Gastrocnemius medialis (tissue), 4 donors: ENCODE data around the gene THSD7B. TPM values are rescaled to one million over a fixed set of nuclear protein-coding genes. Genes with fewer than 3 reads are reported as not detected.

ENCODE experiments used
- ATAC-seq, 2 donors: fragments of 150-250 bp; one replicate each; pipeline ENCODE4 v1.9.1; 2016
- DNase-seq, 2 donors: peaks; one replicate each; pipeline ENCODE4 v3.0.0-alpha.2; 2019
- H3K27ac ChIP-seq, 4 donors: fragments of 200-600 bp; sonication (generic); 1 replicate in 1 of 4; 2 replicates in 3 of 4; pipeline ENCODE4 v1.5.1; 2016 to 2018; ENCODE audit warnings: mild to moderate bottlenecking in 2 of 4, moderate library complexity in 1 of 4
- H3K27me3 ChIP-seq, 3 donors: fragments of 200-600 bp; sonication (generic) in 2 of 3; 1 replicate in 1 of 3; 2 replicates in 2 of 3; pipeline versions ENCODE4 v1.5.1 to v1.6.0; 2016 to 2019; ENCODE audit warnings: mild to moderate bottlenecking in 1 of 3, moderate library complexity in 1 of 3
- H3K36me3 ChIP-seq, 2 donors: fragments of 200-600 bp; sonication (generic) in 1 of 2; one replicate each; pipeline ENCODE4 v1.5.1; 2017 to 2018
- H3K4me1 ChIP-seq, 2 donors: fragments of 200-600 bp; sonication (generic) in 1 of 2; one replicate each; pipeline ENCODE4 v1.5.1; 2016 to 2017; ENCODE audit warnings: mild to moderate bottlenecking in 2 of 2
- H3K4me3 ChIP-seq, 4 donors: fragments of 200-600 bp; sonication (generic) in 3 of 4; 1 replicate in 1 of 4; 2 replicates in 3 of 4; pipeline ENCODE4 v1.5.1; 2016 to 2019; ENCODE audit warnings: mild to moderate bottlenecking in 2 of 4
- H3K9me3 ChIP-seq, 3 donors: fragments of 200-600 bp; sonication (generic) in 2 of 3; 1 replicate in 1 of 3; 2 replicates in 2 of 3; pipeline ENCODE4 v1.5.1; 2016 to 2019
- CTCF ChIP-seq, 5 experiments: fragments of 450-650 bp in 3 of 5; fragments of 200-600 bp in 2 of 5; sonication (generic) in 2 of 5; IDR thresholded peaks in 4 of 5; conservative IDR thresholded peaks in 1 of 5; 1 replicate in 4 of 5; 2 replicates in 1 of 5; pipeline ENCODE4 v1.5.1; 2016 to 2019; ENCODE audit warnings: antibody characterized with exemption in 5 of 5, mild to moderate bottlenecking in 3 of 5, moderate library complexity in 3 of 5
- POLR2A ChIP-seq, 2 donors: fragments of 450-650 bp; IDR thresholded peaks; one replicate each; pipeline ENCODE4 v1.6.1; 2017; ENCODE audit warnings: antibody characterized with exemption in 2 of 2, mild to moderate bottlenecking in 2 of 2, moderate library complexity in 2 of 2
- in situ Hi-C, 4 donors: fragments of 200-750 bp; cut with MboI; loops; one replicate each; pipeline versions ENCODE4 v1.15.0 to v1.8.0; 2017; ENCODE audit warnings: low sequenced_read_pairs in 4 of 4
- intact Hi-C: fragments of 100-400 bp; cut with DNase I; formaldehyde crosslinking; loops from one replicate; pipeline ENCODE4 v1.15.1; 2023; ENCODE audit warnings: low total_unique reads
- total RNA-seq, 4 donors: library from RNA; depleted of rRNA; stranded (reverse); fragments of >200 nt; gene quantifications; one replicate each; pipeline versions ENCODE4 v1.1.0 to v1.2.3, GENCODE V29; 2016

The THSD7B gene
- total RNA-seq, 4 donors from 2014 or later: not detected

GRCh38 chr2:137250401-137250800, 485.1 kb downstream of the THSD7B start:
- intact Hi-C loops: no loop called here
- TF ChIP-seq POLR2A (IDR thresholded peaks at IDR 0.05) (no peak), CTCF (IDR thresholded peaks at IDR 0.05 in 4 of 5, conservative IDR thresholded peaks at IDR 0.05 in 1 of 5) (no peak)
- Histone ChIP-seq H3K27ac (no peak overlapping the region), H3K36me3 (no peaks in the 10 kb centered on the region), H3K27me3 (no peaks in the 10 kb centered on the region), H3K9me3 (no peaks in the 10 kb centered on the region), H3K4me1 (no peaks in the 10 kb centered on the region), H3K4me3 (no peak overlapping the region)
- ATAC-seq (no peak), DNase-seq (no peak)
- in situ Hi-C loops: no loop called here

- no peaks in the 10 kb centered on the region for H3K36me3 ChIP-seq
- H3K9me3 ChIP-seq: no peaks in the 10 kb centered on the region
- no peak overlapping the region for H3K27ac ChIP-seq
- no peak overlapping the region for H3K4me3 ChIP-seq
- TF ChIP-seq CTCF (IDR thresholded peaks at IDR 0.05 in 4 of 5, conservative IDR thresholded peaks at IDR 0.05 in 1 of 5) (no peak), POLR2A (IDR thresholded peaks at IDR 0.05) (no peak)
- in situ Hi-C loops: no loop called here
- H3K4me1 ChIP-seq: no peaks in the 10 kb centered on the region
- no peaks in the 10 kb centered on the region for H3K27me3 ChIP-seq
- no peak for ATAC-seq
- intact Hi-C loops: no loop called here
- DNase-seq: no peak
Observed at GRCh38 chr2:137251045-137251444, 485.7 kb downstream of the THSD7B start.

- TF ChIP-seq CTCF (IDR thresholded peaks at IDR 0.05 in 4 of 5, conservative IDR thresholded peaks at IDR 0.05 in 1 of 5): no peak
- no peak for TF ChIP-seq POLR2A (IDR thresholded peaks at IDR 0.05)
- Histone ChIP-seq H3K27ac (no peak overlapping the region), H3K9me3 (no peaks in the 10 kb centered on the region), H3K4me3 (no peak overlapping the region), H3K36me3 (no peaks in the 10 kb centered on the region), H3K27me3 (no peaks in the 10 kb centered on the region), H3K4me1 (no peaks in the 10 kb centered on the region)
- in situ Hi-C loops (no loop called here), intact Hi-C loops (no loop called here)
- ATAC-seq (no peak), DNase-seq (no peak)
Observed at GRCh38 chr2:137252934-137253333, 487.6 kb downstream of the THSD7B start.

GRCh38 chr2:137254052-137254451, 488.7 kb downstream of the THSD7B start:
- no peaks in the 10 kb centered on the region for H3K36me3 ChIP-seq
- in situ Hi-C loops (no loop called here), intact Hi-C loops (no loop called here)
- H3K27me3 ChIP-seq: no peaks in the 10 kb centered on the region
- H3K4me1 ChIP-seq: no peaks in the 10 kb centered on the region
- TF ChIP-seq CTCF (IDR thresholded peaks at IDR 0.05 in 4 of 5, conservative IDR thresholded peaks at IDR 0.05 in 1 of 5) (no peak), POLR2A (IDR thresholded peaks at IDR 0.05) (no peak)
- H3K27ac ChIP-seq: no peak overlapping the region
- ATAC-seq (no peak), DNase-seq (no peak)
- no peak overlapping the region for H3K4me3 ChIP-seq
- H3K9me3 ChIP-seq: no peaks in the 10 kb centered on the region

- Histone ChIP-seq H3K9me3 (no peaks in the 10 kb centered on the region), H3K27ac (no peak overlapping the region), H3K27me3 (no peaks in the 10 kb centered on the region), H3K4me3 (no peak overlapping the region), H3K4me1 (no peaks in the 10 kb centered on the region), H3K36me3 (no peaks in the 10 kb centered on the region)
- intact Hi-C loops (no loop called here), in situ Hi-C loops (no loop called here)
- DNase-seq: no peak
- TF ChIP-seq CTCF (IDR thresholded peaks at IDR 0.05 in 4 of 5, conservative IDR thresholded peaks at IDR 0.05 in 1 of 5): no peak
- ATAC-seq: no peak
Observed at GRCh38 chr2:137255345-137255744, 490.0 kb downstream of the THSD7B start.
